NCI-H1105 (cell line): ENCODE results near the gene AJUBA.

Experiments used
- DNase-seq: peaks from one replicate; lab custom pipeline; 2025; lab: John Stamatoyannopoulos, UW

AJUBA gene

GRCh38 chr14:22935156-22935555, 47.2 kb downstream of the AJUBA start:
- DNase-seq, result no peak

DNA sequence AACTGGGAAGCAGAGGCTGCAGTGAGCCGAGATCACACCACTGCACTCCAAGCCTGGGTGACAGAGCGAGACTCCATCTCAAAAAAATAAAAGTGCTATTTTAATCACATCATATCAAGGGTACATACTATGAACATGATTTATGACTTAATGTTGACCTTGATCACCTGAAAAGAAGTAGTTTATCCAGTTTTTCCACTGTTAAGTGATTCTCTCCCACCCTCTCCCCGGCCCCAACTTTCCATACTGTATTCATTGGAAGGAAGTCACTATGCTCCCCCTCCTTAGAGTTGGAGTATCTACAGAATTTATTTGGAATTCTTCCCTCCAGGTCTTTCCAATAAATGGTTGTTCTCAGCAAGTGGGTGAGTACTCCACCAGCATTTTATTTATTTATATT, 50.2 kb downstream of the AJUBA start:
- no peak for DNase-seq

GRCh38 chr14:22929961-22930364, 52.4 kb downstream of the AJUBA start:
- no peak for DNase-seq

DNA sequence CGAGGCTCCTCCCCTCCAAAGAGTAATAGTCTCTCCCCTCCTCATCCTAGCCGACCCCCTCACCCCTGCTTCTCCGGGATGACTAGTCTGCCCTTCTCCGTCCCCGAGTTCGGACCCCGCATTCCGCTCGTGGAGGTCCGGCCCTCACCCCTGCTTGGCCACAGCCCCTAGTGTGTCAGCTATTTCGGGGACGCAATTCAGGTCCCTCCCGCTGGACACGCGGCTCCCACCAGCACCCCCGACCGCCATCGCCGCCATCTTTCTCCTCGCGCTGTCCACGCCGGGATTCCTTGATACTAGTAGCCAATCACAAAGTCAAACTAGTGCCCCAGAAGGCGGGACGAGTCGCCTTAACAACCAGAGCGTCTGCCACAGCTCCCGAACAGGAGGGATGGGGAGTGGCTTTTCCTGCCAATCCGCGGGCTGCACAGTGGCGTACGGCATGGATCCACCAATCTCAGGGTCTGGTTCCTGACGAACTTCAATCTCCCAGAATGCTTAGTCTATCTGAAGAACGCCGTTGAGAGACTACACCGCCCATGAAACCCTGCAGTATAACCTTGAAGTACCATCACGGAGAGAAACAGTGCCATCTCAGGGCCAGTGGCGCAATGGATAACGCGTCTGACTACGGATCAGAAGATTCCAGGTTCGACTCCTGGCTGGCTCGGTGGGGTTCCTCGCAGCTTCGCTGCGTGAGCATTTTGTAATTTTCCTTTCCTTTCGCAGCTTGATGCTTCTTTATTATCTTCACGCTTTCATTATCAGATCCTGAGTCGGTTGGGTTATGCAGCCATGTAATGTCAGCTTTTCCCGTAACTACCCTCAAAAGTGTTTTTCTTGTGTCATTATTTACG, 53.0 kb downstream of the AJUBA start, which contains the start of gene PRMT5:
PRMT5 (minus strand) TSS at position 273 of the 857 bp plus-strand sequence; CDS start at position 258, 15 bp downstream.
- DNase-seq, result peak; percentile 99

GRCh38 chr14:22928237-22929103, 53.9 kb downstream of the AJUBA start:
- no peak for DNase-seq

- no peak for DNase-seq
Measured at GRCh38 chr14:22926316-22926715, 56.0 kb downstream of the AJUBA start.

- no peak for DNase-seq
Measured at GRCh38 chr14:22925513-22925912, 56.8 kb downstream of the AJUBA start.

GRCh38 chr14:22923746-22924145, 58.6 kb downstream of the AJUBA start:
- no peak for DNase-seq

DNA sequence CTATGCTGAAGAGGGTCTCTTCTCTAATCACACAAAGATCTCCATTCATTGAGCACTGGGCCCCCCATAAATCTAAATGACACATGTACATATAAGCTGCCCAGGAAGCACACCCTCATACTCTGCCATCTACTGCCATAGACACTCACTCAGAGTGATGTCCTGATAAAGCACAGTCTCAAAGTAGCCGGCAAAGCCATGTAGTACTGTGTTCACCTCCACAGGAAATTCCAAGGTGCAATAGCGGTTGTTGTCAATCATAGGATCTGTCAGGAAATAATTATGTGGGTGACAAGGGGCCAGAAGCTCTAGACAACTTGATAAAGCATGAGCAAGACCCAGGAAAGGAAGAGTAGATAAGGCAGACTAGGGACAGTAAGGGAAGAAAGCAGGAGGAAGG, 60.1 kb downstream of the AJUBA start:
- DNase-seq, result no peak
